Body of pancreas (tissue), 4 donors: ENCODE measurements around the gene CA12. TPM values are rescaled to one million over a fixed set of nuclear protein-coding genes. Genes with fewer than 3 reads are reported as not detected.
"Not testable (repeated sequence)": the region's sequence is repeated elsewhere in the genome, so short reads cannot be mapped to it uniquely, and the experiment has no call there.

Source experiments
- ATAC-seq: fragments of 150-250 bp; one replicate; pipeline ENCODE4 v1.9.1; 2016
- DNase-seq, 4 donors: peaks; one replicate each; pipeline ENCODE4 v3.0.0-alpha.2; 2019
- H3K27ac ChIP-seq, 4 donors: fragments of 200-600 bp; sonication (generic); 1 replicate in 3 of 4; 2 replicates in 1 of 4; pipeline versions ENCODE4 v1.5.1 to v1.6.1; 2016 to 2019; ENCODE audit warnings: mild to moderate bottlenecking in 1 of 4, mixed read lengths in 1 of 4, moderate library complexity in 1 of 4
- H3K27me3 ChIP-seq, 2 donors: fragments of 200-600 bp; sonication (generic); one replicate each; pipeline ENCODE4 v1.6.0; 2016; ENCODE audit warnings: mild to moderate bottlenecking in 1 of 2
- H3K36me3 ChIP-seq, 2 donors: fragments of 200-600 bp; sonication (generic); replicated peaks in 1 of 2; 2 replicates each; pipeline ENCODE4 v1.5.1; 2016; ENCODE audit warnings: low read depth in 2 of 2; ENCODE audit not compliant: insufficient read depth in 1 of 2
- H3K4me1 ChIP-seq: fragments of 200-600 bp; sonication (generic); one replicate; pipeline ENCODE4 v1.6.0; 2016
- H3K4me3 ChIP-seq, 2 donors: fragments of 200-600 bp; sonication (generic); 1 replicate in 1 of 2; 2 replicates in 1 of 2; pipeline ENCODE4 v1.5.1; 2016 to 2019
- H3K9me3 ChIP-seq, 3 donors: fragments of 200-600 bp; sonication (generic); 1 replicate in 2 of 3; 2 replicates in 1 of 3; pipeline ENCODE4 v1.5.1; 2016
- CTCF ChIP-seq, 7 experiments: fragments of 450-650 bp in 4 of 7; fragments of 200-600 bp in 3 of 7; sonication (generic) in 3 of 7; IDR thresholded peaks; one replicate each; pipeline ENCODE4 v1.5.1; 2016 to 2019; ENCODE audit warnings: antibody characterized with exemption in 7 of 7
- POLR2A ChIP-seq, 3 donors: fragments of 450-650 bp; IDR thresholded peaks; one replicate each; pipeline ENCODE4 v1.6.1; 2016; ENCODE audit warnings: antibody characterized with exemption in 3 of 3, mild to moderate bottlenecking in 2 of 3
- WGBS, 2 donors: methylation state at CpG; one replicate each; pipeline ENCODE4 v1.1.5; 2017; 5-methylcytosine and 5-hydroxymethylcytosine counted together
- intact Hi-C: fragments of 100-400 bp; cut with DNase I; formaldehyde crosslinking; loops from one replicate; pipeline ENCODE4 v1.15.1; 2023
- total RNA-seq, 2 donors: library from RNA; depleted of rRNA; stranded (reverse); fragments of >200 nt; gene quantifications; one replicate each; pipeline ENCODE4 v1.1.0, GENCODE V29; 2016

Gene CA12
- total RNA-seq, 2 donors from 2014 or later = 16.1 to 25.7 TPM

GRCh38 chr15:63324770-63325169, 56.9 kb downstream of the CA12 start:
- TF ChIP-seq CTCF (IDR thresholded peaks at IDR 0.05) (no peak), POLR2A (IDR thresholded peaks at IDR 0.05) (no peak)
- no peak overlapping the region for H3K4me3 ChIP-seq
- intact Hi-C loops = no loop called here
- H3K4me1 ChIP-seq = peaks cover 5% of the 10 kb centered on the region
- ATAC-seq = no peak
- no peaks in the 10 kb centered on the region for H3K9me3 ChIP-seq
- no peaks in the 10 kb centered on the region for H3K27me3 ChIP-seq
- H3K27ac ChIP-seq = no peak overlapping the region
- DNase-seq = no peak
- 72 to 95% methylated on average over 7 of the region's 7 CpGs for WGBS, 2 donors
- H3K36me3 ChIP-seq = no peaks in the 10 kb centered on the region

GRCh38 chr15:63323798-63324563, 57.7 kb downstream of the CA12 start:
- H3K9me3 ChIP-seq = no peaks in the 10 kb centered on the region
- intact Hi-C loops = no loop called here
- no peak for ATAC-seq
- peaks cover 5% of the 10 kb centered on the region for H3K4me1 ChIP-seq
- TF ChIP-seq CTCF (IDR thresholded peaks at IDR 0.05) = no peak
- no peak for TF ChIP-seq POLR2A (IDR thresholded peaks at IDR 0.05)
- no peaks in the 10 kb centered on the region for H3K36me3 ChIP-seq
- 68 to 75% methylated on average over 9 of the region's 9 CpGs for WGBS, 2 donors
- no peak for DNase-seq
- no peak overlapping the region for H3K27ac ChIP-seq
- H3K27me3 ChIP-seq = no peaks in the 10 kb centered on the region
- H3K4me3 ChIP-seq = no peak overlapping the region

- ATAC-seq = peak; percentile 22
- 21% methylated on average over 4 of the region's 4 CpGs for WGBS, 2 donors
Observed at GRCh38 chr15:63322541-63322940, 59.1 kb downstream of the CA12 start.

GRCh38 chr15:63321462-63321861, 60.2 kb downstream of the CA12 start:
- Histone ChIP-seq H3K4me3 (no peak overlapping the region), H3K36me3 (no peaks in the 10 kb centered on the region), H3K27me3 (no peaks in the 10 kb centered on the region), H3K4me1 (peaks cover 5% of the 10 kb centered on the region), H3K9me3 (no peaks in the 10 kb centered on the region), H3K27ac (peak overlapping the region in 2 of 4 donors; percentile 49 to 52)
- peak; percentile 28 for ATAC-seq
- 89 to 90% methylated on average over 7 to 29 of the region's 29 CpGs for WGBS, 2 donors
- no peak for DNase-seq
- no peak for TF ChIP-seq CTCF (IDR thresholded peaks at IDR 0.05)
- no peak for TF ChIP-seq POLR2A (IDR thresholded peaks at IDR 0.05)
- intact Hi-C loops = no loop called here

More at GRCh38 chr15:63322541-63322940, 59.1 kb downstream of the CA12 start:
- Histone ChIP-seq H3K27ac (no peak overlapping the region), H3K27me3 (no peaks in the 10 kb centered on the region), H3K4me1 (peaks cover 5% of the 10 kb centered on the region), H3K9me3 (no peaks in the 10 kb centered on the region), H3K36me3 (no peaks in the 10 kb centered on the region), H3K4me3 (no peak overlapping the region)
- intact Hi-C loops = no loop called here
- peak; percentile 23 to 52 (median 40) for DNase-seq
- TF ChIP-seq CTCF (IDR thresholded peaks at IDR 0.05) (no peak), POLR2A (IDR thresholded peaks at IDR 0.05) (no peak)

- H3K4me1 ChIP-seq, DNase-seq, ATAC-seq, H3K4me3 ChIP-seq, intact Hi-C loops, H3K27me3 ChIP-seq, H3K36me3 ChIP-seq, H3K9me3 ChIP-seq: not testable (repeated sequence)
- H3K27ac ChIP-seq = peak overlapping the region in 2 of 4 donors; percentile 49 to 52
- 78 to 92% methylated on average over 3 to 11 of the region's 11 CpGs for WGBS, 2 donors
Observed at GRCh38 chr15:63320981-63321380, 60.7 kb downstream of the CA12 start.

GRCh38 chr15:63320446-63320845, 61.2 kb downstream of the CA12 start:
- intact Hi-C loops, H3K36me3 ChIP-seq, ATAC-seq, H3K4me3 ChIP-seq, H3K9me3 ChIP-seq, H3K4me1 ChIP-seq, H3K27me3 ChIP-seq: not testable (repeated sequence)
- peak overlapping the region in 2 of 4 donors; percentile 36 to 58 for H3K27ac ChIP-seq
- DNase-seq = peak in 2 of 4 donors; percentile 49 to 54
- 76 to 79% methylated on average over 8 to 10 of the region's 10 CpGs for WGBS, 2 donors
